ENCODE results near the gene LRRIQ4.

The LRRIQ4 gene

DNA sequence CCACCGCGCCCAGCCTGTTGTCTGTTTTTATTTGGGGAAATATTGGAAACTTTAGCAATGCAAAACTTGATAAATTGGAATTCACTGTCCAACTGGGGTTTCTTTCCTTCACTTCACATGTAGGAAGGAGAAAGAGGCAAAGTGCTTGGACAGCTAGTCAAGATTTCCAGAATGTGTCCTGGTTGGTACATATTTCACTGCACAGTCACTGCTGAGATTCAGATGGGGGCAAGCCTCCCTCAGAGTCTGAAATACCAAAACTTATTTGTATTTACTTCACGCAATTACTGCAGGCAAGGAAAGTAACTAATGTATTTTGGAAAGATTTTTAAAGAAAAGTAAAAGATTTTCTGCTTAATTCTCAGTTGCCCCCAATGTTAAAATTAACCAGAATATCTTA lies 36.1 kb downstream of the LRRIQ4 start:
- H3K9me2 ChIP-seq (ENCODE audit: low read depth, low read length) = no peaks in the 10 kb centered on the region
- H3K4me1 ChIP-seq (ENCODE audit: insufficient read depth, low read length, severe bottlenecking) = peaks cover 11% of the 10 kb centered on the region
- no peaks in the 10 kb centered on the region for H3F3A ChIP-seq (ENCODE audit: insufficient read depth, low read length)
- no peaks in the 10 kb centered on the region for H4K20me1 ChIP-seq (ENCODE audit: insufficient read depth, low read length)
- no peaks in the 10 kb centered on the region for H3K79me2 ChIP-seq (ENCODE audit: insufficient read depth, low read length)
- H3K36me3 ChIP-seq (ENCODE audit: insufficient read depth, low read length) = no peaks in the 10 kb centered on the region
- H3K4me2 ChIP-seq (ENCODE audit: low read length) = no peak overlapping the region
- no peaks in the 10 kb centered on the region for H3K9me3 ChIP-seq (ENCODE audit: low read length)
- H3K4me3 ChIP-seq (ENCODE audit: low read depth, low read length, poor library complexity, severe bottlenecking) = no peak overlapping the region
- no peak overlapping the region for H2AFZ ChIP-seq (ENCODE audit: low read length)
- TF ChIP-seq EZH2 (IDR thresholded peaks at IDR 0.05; ENCODE audit: borderline replicate concordance, low read length) = no peak
- TF ChIP-seq, protein P1, sequence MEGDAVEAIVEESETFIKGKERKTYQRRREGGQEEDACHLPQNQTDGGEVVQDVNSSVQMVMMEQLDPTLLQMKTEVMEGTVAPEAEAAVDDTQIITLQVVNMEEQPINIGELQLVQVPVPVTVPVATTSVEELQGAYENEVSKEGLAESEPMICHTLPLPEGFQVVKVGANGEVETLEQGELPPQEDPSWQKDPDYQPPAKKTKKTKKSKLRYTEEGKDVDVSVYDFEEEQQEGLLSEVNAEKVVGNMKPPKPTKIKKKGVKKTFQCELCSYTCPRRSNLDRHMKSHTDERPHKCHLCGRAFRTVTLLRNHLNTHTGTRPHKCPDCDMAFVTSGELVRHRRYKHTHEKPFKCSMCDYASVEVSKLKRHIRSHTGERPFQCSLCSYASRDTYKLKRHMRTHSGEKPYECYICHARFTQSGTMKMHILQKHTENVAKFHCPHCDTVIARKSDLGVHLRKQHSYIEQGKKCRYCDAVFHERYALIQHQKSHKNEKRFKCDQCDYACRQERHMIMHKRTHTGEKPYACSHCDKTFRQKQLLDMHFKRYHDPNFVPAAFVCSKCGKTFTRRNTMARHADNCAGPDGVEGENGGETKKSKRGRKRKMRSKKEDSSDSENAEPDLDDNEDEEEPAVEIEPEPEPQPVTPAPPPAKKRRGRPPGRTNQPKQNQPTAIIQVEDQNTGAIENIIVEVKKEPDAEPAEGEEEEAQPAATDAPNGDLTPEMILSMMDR (IDR thresholded peaks at IDR 0.05; ENCODE audit: low read length) = no peak
- H3K9ac ChIP-seq (ENCODE audit: low read length) = no peak overlapping the region
- H3K27ac ChIP-seq (ENCODE audit: low read depth, low read length, poor library complexity, severe bottlenecking) = no peak overlapping the region
- no peaks in the 10 kb centered on the region for H3K27me3 ChIP-seq (ENCODE audit: insufficient read depth, low read length)

DNA sequence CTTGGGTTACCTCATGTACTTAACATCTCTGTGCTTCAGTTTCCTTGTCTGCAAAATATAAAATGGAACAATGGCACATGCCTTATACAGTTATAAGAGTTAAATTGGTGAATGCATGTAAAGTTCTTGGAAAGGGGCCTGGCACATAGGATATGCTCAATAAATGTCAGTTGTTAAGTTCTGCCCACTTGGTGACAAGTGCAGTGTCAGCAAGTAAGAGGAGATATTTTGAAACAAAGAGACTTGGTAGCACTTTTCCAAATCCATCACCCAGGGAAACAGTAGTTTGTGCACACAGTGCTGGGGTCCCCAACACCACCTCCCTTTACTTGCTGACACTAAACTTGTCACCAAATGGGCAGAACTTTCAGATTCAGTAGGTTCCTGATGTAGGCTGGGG lies 37.9 kb downstream of the LRRIQ4 start:
- no peaks in the 10 kb centered on the region for H3K9me2 ChIP-seq (ENCODE audit: low read depth, low read length)
- H3K36me3 ChIP-seq (ENCODE audit: insufficient read depth, low read length) = no peaks in the 10 kb centered on the region
- no peaks in the 10 kb centered on the region for H3K27me3 ChIP-seq (ENCODE audit: insufficient read depth, low read length)
- no peak overlapping the region for H3K4me3 ChIP-seq (ENCODE audit: low read depth, low read length, poor library complexity, severe bottlenecking)
- H3K4me2 ChIP-seq (ENCODE audit: low read length) = no peak overlapping the region
- H3K9ac ChIP-seq (ENCODE audit: low read length) = no peak overlapping the region
- no peaks in the 10 kb centered on the region for H4K20me1 ChIP-seq (ENCODE audit: insufficient read depth, low read length)
- H3K4me1 ChIP-seq (ENCODE audit: insufficient read depth, low read length, severe bottlenecking) = peaks cover 11% of the 10 kb centered on the region
- no peak overlapping the region for H3K27ac ChIP-seq (ENCODE audit: low read depth, low read length, poor library complexity, severe bottlenecking)
- no peak overlapping the region for H2AFZ ChIP-seq (ENCODE audit: low read length)
- TF ChIP-seq EZH2 (IDR thresholded peaks at IDR 0.05; ENCODE audit: borderline replicate concordance, low read length) = no peak
- TF ChIP-seq, protein P1 (IDR thresholded peaks at IDR 0.05; ENCODE audit: low read length) = no peak
- H3K9me3 ChIP-seq (ENCODE audit: low read length) = no peaks in the 10 kb centered on the region
- no peaks in the 10 kb centered on the region for H3F3A ChIP-seq (ENCODE audit: insufficient read depth, low read length)
- no peaks in the 10 kb centered on the region for H3K79me2 ChIP-seq (ENCODE audit: insufficient read depth, low read length)

DNA sequence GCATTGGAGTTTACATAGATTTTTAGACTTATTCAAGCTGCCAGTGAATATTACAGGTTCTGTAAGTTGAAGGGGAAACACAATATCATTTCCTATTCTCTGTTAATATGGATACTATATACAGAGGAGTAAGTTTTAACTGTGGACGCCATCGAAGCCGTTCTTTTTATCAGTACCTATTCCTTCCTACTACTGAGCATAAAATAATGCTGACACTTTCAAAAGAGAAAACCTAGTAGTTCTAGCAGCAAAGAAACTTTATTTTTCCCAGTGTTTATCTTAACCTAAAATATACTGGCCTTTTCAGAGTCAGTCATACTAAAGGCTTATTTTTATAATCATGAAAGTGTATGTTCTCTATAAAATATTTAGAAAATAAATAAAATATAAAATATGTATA lies 42.8 kb downstream of the LRRIQ4 start:
- Histone ChIP-seq H3K9ac (ENCODE audit: low read length) (no peak overlapping the region), H3K4me2 (ENCODE audit: low read length) (no peak overlapping the region), H3K4me1 (ENCODE audit: insufficient read depth, low read length, severe bottlenecking) (no peaks in the 10 kb centered on the region), H2AFZ (ENCODE audit: low read length) (no peak overlapping the region), H3K36me3 (ENCODE audit: insufficient read depth, low read length) (no peaks in the 10 kb centered on the region), H3K79me2 (ENCODE audit: insufficient read depth, low read length) (no peaks in the 10 kb centered on the region), H3K4me3 (ENCODE audit: low read depth, low read length, poor library complexity, severe bottlenecking) (no peak overlapping the region), H3K9me3 (ENCODE audit: low read length) (no peaks in the 10 kb centered on the region), H3K27ac (ENCODE audit: low read depth, low read length, poor library complexity, severe bottlenecking) (no peak overlapping the region), H4K20me1 (ENCODE audit: insufficient read depth, low read length) (no peaks in the 10 kb centered on the region), H3K9me2 (ENCODE audit: low read depth, low read length) (no peaks in the 10 kb centered on the region), H3K27me3 (ENCODE audit: insufficient read depth, low read length) (no peaks in the 10 kb centered on the region), H3F3A (ENCODE audit: insufficient read depth, low read length) (no peaks in the 10 kb centered on the region)
- TF ChIP-seq, protein P1 (IDR thresholded peaks at IDR 0.05; ENCODE audit: low read length) = no peak
- no peak for TF ChIP-seq EZH2 (IDR thresholded peaks at IDR 0.05; ENCODE audit: borderline replicate concordance, low read length)

Data from OCI-LY1 (cell line).